HepG2 (cell line): ENCODE results near the gene VARS2. TPM values are rescaled to one million over a fixed set of nuclear protein-coding genes. Genes with fewer than 3 reads are reported as not detected.
A peak's percentile ranks its signal among the peaks of the same experiment; 100 is the strongest.

Source experiments
- CHD2 ChIP-seq: IDR thresholded peaks from 2 replicates; pipeline ENCODE4 v1.6.1; 2011; ENCODE audit warnings: low read depth, low read length, improper control_type of control experiment
- ELK4 ChIP-seq: sonication (generic); formaldehyde crosslinking; IDR thresholded peaks from 2 replicates; pipeline ENCODE4 v1.9.0; 2021; ENCODE audit warnings: missing genetic modification reagents, borderline replicate concordance
- ETV5 ChIP-seq: IDR thresholded peaks from 2 replicates; pipeline ENCODE4 v1.6.1; 2018; ENCODE audit warnings: missing biosample characterization, missing genetic modification reagents, inconsistent platforms, borderline replicate concordance
- FOXO1 ChIP-seq: sonication (generic); formaldehyde crosslinking; IDR thresholded peaks from 2 replicates; pipeline ENCODE4 v1.4.0; 2020; ENCODE audit warnings: missing genetic modification reagents
- FOXP4 ChIP-seq: sonication (generic); formaldehyde crosslinking; IDR thresholded peaks from 2 replicates; pipeline ENCODE4 v1.4.0; 2020; ENCODE audit warnings: missing genetic modification reagents
- KLF13 ChIP-seq: sonication (generic); formaldehyde crosslinking; IDR thresholded peaks from 2 replicates; pipeline ENCODE4 v1.4.0; 2020; ENCODE audit warnings: mild to moderate bottlenecking, missing genetic modification reagents
- KMT2A ChIP-seq: sonication (generic); formaldehyde crosslinking; IDR thresholded peaks from 2 replicates; pipeline ENCODE4 v1.4.0; 2020; ENCODE audit warnings: missing genetic modification reagents
- MAX ChIP-seq: IDR thresholded peaks from 2 replicates; pipeline ENCODE4 v1.6.1; 2012; ENCODE audit warnings: inconsistent platforms
- MTF2 ChIP-seq: sonication (generic); formaldehyde crosslinking; IDR thresholded peaks from 2 replicates; pipeline ENCODE4 v1.5.0; 2020; ENCODE audit warnings: missing genetic modification reagents, borderline replicate concordance
- TFAP4 ChIP-seq: sonication (generic); IDR thresholded peaks from 2 replicates; pipeline ENCODE4 v1.6.1; 2016; ENCODE audit warnings: low read depth, borderline replicate concordance
- ZBTB40 ChIP-seq, 2 experiments: fragments of 450-650 bp in 1 of 2; sonication (generic) in 1 of 2; formaldehyde crosslinking in 1 of 2; IDR thresholded peaks; 2 replicates each; pipeline versions ENCODE4 v1.6.1 to v1.8.0; 2016 to 2022; ENCODE audit warnings: antibody characterized with exemption in 1 of 2, mild to moderate bottlenecking in 1 of 2, missing genetic modification reagents in 1 of 2
- ZKSCAN8 ChIP-seq: IDR thresholded peaks from 2 replicates; pipeline ENCODE4 v1.6.1; 2016; ENCODE audit warnings: borderline replicate concordance, missing genetic modification reagents, missing compliant biosample characterization
- ZNF343 ChIP-seq: sonication (generic); formaldehyde crosslinking; IDR thresholded peaks from 2 replicates; pipeline ENCODE4 v1.4.0; 2020; ENCODE audit warnings: mild to moderate bottlenecking, missing genetic modification reagents
- ZNF740 ChIP-seq: sonication (generic); formaldehyde crosslinking; IDR thresholded peaks from 2 replicates; pipeline ENCODE4 v1.4.0; 2020; ENCODE audit warnings: missing genetic modification reagents
- polyA plus RNA-seq, 8 experiments: library from polyadenylated mRNA; depleted of rRNA in 3 of 8; stranded (reverse) in 7 of 8; unstranded in 1 of 8; fragments of >200 nt; fragmentation: Illumina TruSeq in 4 of 8; extraction: Trizol in 4 of 8; gene quantifications; 2 replicates each; pipeline versions ENCODE4 v1.2.1 to v1.2.3, GENCODE V29; 2011 to 2016; ENCODE audit warnings: low read depth in 4 of 8, missing spikeins in 1 of 8, mixed read lengths in 1 of 8; ENCODE audit not compliant: insufficient read depth in 1 of 8
- total RNA-seq, 5 experiments: library from RNA; depleted of rRNA; stranded (reverse); fragments of >200 nt; fragmentation: Illumina TruSeq; extraction: Trizol; gene quantifications; 2 replicates each; pipeline ENCODE4 v1.2.3, GENCODE V29; 2016; ENCODE audit warnings: low read depth in 1 of 5

Gene VARS2
- total and polyA plus RNA-seq, 2 of the 13 experiments (the other 11 are each of a cell fraction or from before 2014, with no cell fraction given), result 61.8 to 71.8 TPM

GRCh38 chr6:30884521-30885480 lies 29.2 kb upstream of the VARS2 start (continued):
- TF ChIP-seq ZBTB40 (IDR thresholded peaks at IDR 0.05) (no peak), ZBTB40 (CRISPR knock-in tag; IDR thresholded peaks at IDR 0.05) (no peak), KLF13 (no peak), ZKSCAN8 (no peak), ZNF740 (CRISPR knock-in tag) (0 out of 2 replicates have a peak, but pooled peaks have one; percentile 27), ELK4 (no peak), ZNF343 (no peak), FOXO1 (CRISPR knock-in tag) (no peak), KMT2A (no peak), CHD2 (no peak), MTF2 (CRISPR knock-in tag) (peak; percentile 25; the same call in 1 of the 2 replicates), FOXP4 (CRISPR knock-in tag) (no peak), TFAP4 (peak; percentile 44; the same call in 1 of the 2 replicates), MAX (no peak), ETV5 (CRISPR knock-in tag) (no peak)
